GM23338 (cell line): ENCODE results near the gene MAST2.
"Not testable (repeated sequence)": the region's sequence is repeated elsewhere in the genome, so short reads cannot be mapped to it uniquely, and the experiment has no call there.

ENCODE experiments used
- EZH2 ChIP-seq: fragments of 200-600 bp; sonication (generic); IDR thresholded peaks from one replicate; pipeline ENCODE4 v1.8.0; 2017; ENCODE audit warnings: antibody characterized with exemption, mild to moderate bottlenecking, low read depth; ENCODE audit not compliant: unreplicated experiment
- STAT1 ChIP-seq: IDR thresholded peaks from one replicate; pipeline ENCODE4 v1.6.1; 2016; ENCODE audit warnings: antibody characterized with exemption; ENCODE audit not compliant: unreplicated experiment
- TF ChIP-seq, protein P1 (sequence below), 2 experiments: fragments of 200-600 bp in 1 of 2; sonication (generic) in 1 of 2; conservative IDR thresholded peaks; 2 replicates each; pipeline versions ENCODE4 v1.5.1 to v1.6.1; 2016 to 2017; ENCODE audit warnings: antibody characterized with exemption in 2 of 2, low read depth in 2 of 2, mild to moderate bottlenecking in 2 of 2, moderate library complexity in 1 of 2
- TF ChIP-seq, protein P2 (sequence below): IDR thresholded peaks from one replicate; pipeline ENCODE4 v1.6.1; 2018; ENCODE audit warnings: antibody characterized with exemption; ENCODE audit not compliant: unreplicated experiment

DNA sequence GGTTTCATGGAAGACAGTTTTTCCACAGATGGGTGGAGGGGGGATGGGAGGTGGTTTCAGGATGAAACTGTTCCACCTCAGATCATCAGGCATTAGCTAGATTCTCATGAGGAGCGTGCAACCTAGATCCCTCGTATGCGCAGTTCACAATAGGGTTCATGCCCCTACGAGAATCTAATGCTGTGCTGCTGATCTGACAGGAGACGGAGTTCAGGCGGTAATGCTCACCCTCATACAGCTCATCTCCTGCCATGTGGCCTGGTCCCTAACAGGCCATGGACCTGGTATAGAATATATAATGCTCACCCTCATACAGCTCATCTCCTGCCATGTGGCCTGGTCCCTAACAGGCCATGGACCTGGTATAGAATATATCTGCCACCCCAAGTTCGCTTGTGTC is 33.4 kb downstream of the MAST2 start:
- TF ChIP-seq, protein P1, sequence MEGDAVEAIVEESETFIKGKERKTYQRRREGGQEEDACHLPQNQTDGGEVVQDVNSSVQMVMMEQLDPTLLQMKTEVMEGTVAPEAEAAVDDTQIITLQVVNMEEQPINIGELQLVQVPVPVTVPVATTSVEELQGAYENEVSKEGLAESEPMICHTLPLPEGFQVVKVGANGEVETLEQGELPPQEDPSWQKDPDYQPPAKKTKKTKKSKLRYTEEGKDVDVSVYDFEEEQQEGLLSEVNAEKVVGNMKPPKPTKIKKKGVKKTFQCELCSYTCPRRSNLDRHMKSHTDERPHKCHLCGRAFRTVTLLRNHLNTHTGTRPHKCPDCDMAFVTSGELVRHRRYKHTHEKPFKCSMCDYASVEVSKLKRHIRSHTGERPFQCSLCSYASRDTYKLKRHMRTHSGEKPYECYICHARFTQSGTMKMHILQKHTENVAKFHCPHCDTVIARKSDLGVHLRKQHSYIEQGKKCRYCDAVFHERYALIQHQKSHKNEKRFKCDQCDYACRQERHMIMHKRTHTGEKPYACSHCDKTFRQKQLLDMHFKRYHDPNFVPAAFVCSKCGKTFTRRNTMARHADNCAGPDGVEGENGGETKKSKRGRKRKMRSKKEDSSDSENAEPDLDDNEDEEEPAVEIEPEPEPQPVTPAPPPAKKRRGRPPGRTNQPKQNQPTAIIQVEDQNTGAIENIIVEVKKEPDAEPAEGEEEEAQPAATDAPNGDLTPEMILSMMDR (conservative IDR thresholded peaks at IDR 0.05; ENCODE audit: low read depth in 2 of 2): not testable (repeated sequence)
- not testable (repeated sequence) for TF ChIP-seq EZH2, STAT1
- TF ChIP-seq, protein P2, sequence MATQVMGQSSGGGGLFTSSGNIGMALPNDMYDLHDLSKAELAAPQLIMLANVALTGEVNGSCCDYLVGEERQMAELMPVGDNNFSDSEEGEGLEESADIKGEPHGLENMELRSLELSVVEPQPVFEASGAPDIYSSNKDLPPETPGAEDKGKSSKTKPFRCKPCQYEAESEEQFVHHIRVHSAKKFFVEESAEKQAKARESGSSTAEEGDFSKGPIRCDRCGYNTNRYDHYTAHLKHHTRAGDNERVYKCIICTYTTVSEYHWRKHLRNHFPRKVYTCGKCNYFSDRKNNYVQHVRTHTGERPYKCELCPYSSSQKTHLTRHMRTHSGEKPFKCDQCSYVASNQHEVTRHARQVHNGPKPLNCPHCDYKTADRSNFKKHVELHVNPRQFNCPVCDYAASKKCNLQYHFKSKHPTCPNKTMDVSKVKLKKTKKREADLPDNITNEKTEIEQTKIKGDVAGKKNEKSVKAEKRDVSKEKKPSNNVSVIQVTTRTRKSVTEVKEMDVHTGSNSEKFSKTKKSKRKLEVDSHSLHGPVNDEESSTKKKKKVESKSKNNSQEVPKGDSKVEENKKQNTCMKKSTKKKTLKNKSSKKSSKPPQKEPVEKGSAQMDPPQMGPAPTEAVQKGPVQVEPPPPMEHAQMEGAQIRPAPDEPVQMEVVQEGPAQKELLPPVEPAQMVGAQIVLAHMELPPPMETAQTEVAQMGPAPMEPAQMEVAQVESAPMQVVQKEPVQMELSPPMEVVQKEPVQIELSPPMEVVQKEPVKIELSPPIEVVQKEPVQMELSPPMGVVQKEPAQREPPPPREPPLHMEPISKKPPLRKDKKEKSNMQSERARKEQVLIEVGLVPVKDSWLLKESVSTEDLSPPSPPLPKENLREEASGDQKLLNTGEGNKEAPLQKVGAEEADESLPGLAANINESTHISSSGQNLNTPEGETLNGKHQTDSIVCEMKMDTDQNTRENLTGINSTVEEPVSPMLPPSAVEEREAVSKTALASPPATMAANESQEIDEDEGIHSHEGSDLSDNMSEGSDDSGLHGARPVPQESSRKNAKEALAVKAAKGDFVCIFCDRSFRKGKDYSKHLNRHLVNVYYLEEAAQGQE: not testable (repeated sequence)
